Activated CD8-positive, alpha-beta memory T cell treated with anti-CD3 and anti-CD28 coated beads, Interleukin-2, amount 50 U/mL, for 48 hours (primary cell): Measurements from ENCODE around the gene RIC8A.

Source experiments
- DNase-seq: peaks from one replicate; pipeline ENCODE4 v3.0.0-alpha.2; 2020

Gene RIC8A

GRCh38 chr11:204587-205109 is 2.9 kb upstream of the RIC8A start:
- DNase-seq, result peak; percentile 46

- DNase-seq, result peak; percentile 48
Observed at GRCh38 chr11:205221-206001, 2.1 kb upstream of the RIC8A start.

- peak; percentile 50 for DNase-seq
Observed at GRCh38 chr11:206002-206384, 1.5 kb upstream of the RIC8A start.

- DNase-seq, result peak; percentile 62
Observed at GRCh38 chr11:206526-207207, 841 bp upstream of the RIC8A start.

GRCh38 chr11:207863-208180 is 314 bp downstream of the RIC8A start:
- no peak for DNase-seq

- peak; percentile 90 for DNase-seq
Observed at GRCh38 chr11:208181-208916, 841 bp downstream of the RIC8A start.

- DNase-seq, result no peak
Observed at GRCh38 chr11:208917-209260, 1.4 kb downstream of the RIC8A start.

GRCh38 chr11:209275-210121 is 2.0 kb downstream of the RIC8A start:
- no peak for DNase-seq

GRCh38 chr11:210122-210802 is 2.8 kb downstream of the RIC8A start:
- no peak for DNase-seq

- DNase-seq, result no peak
Observed at GRCh38 chr11:210803-211180, 3.3 kb downstream of the RIC8A start.

- DNase-seq, result no peak
Observed at GRCh38 chr11:211295-211694, 3.8 kb downstream of the RIC8A start.

- no peak for DNase-seq
Observed at GRCh38 chr11:211741-212140, 4.2 kb downstream of the RIC8A start.

- no peak for DNase-seq
Observed at GRCh38 chr11:212150-213100, 4.9 kb downstream of the RIC8A start.

- DNase-seq, result no peak
Observed at GRCh38 chr11:213111-213510, 5.6 kb downstream of the RIC8A start.

GRCh38 chr11:214083-214482 is 6.6 kb downstream of the RIC8A start:
- DNase-seq, result no peak

- DNase-seq, result no peak
Observed at GRCh38 chr11:215581-216037, 8.1 kb downstream of the RIC8A start.

GRCh38 chr11:216081-216974 is 8.8 kb downstream of the RIC8A start:
- DNase-seq, result no peak

GRCh38 chr11:217704-218103 is 10.2 kb downstream of the RIC8A start:
- no peak for DNase-seq

- DNase-seq, result peak; percentile 37
Observed at GRCh38 chr11:218815-219593, 11.5 kb downstream of the RIC8A start.
